NB4 (cell line): ENCODE data around the gene CIDEB.

ENCODE experiments used
- CTCF ChIP-seq: IDR thresholded peaks from one replicate; pipeline ENCODE4 v1.5.1; 2012; ENCODE audit warnings: low read depth, low read length
- POLR2A ChIP-seq: IDR thresholded peaks from 2 replicates; pipeline ENCODE4 v1.6.1; 2011; ENCODE audit warnings: mild to moderate bottlenecking; ENCODE audit not compliant: insufficient read length; ENCODE audit errors: extremely low read depth

DNA sequence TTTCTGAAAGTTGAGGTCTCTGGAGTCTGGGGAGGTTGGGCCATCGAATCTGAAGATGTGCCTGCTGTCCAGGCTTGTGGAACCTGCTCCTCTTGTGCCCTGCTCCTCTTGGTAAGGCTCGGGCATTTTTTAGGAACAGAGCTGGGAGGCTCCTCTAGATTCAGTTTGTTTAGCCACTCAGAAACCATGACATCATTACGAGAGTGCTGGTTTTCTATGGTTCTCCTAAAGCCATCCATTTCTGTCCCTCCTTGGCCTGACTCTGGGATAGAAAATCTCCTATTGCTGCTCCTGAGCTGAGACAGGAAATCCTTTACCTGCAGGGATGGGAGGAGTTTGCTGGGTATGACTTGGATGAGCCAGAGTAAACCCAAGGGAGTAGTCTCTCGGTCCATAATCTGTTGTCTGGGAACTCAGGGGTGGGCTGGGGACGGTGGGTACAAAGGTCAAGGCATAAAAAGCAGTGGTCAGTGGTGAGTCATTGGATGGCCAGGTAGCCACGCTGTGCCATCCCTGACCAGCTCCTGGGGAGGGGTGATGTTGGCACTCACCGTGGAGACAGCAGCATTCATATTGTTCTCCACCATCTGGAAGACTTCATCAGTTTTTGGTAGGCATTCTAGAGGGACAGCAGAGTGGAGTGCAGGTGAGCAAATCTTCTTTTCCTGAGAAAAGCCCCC lies 29.5 kb upstream of the CIDEB start:
- TF ChIP-seq CTCF, result no peak
- no peak for TF ChIP-seq POLR2A
